HG02981 (cell line): ENCODE measurements around the gene CFD.
"Not testable (repeated sequence)": the region's sequence is repeated elsewhere in the genome, so short reads cannot be mapped to it uniquely, and the experiment has no call there.

Source experiments
- ATAC-seq: cut with Tn5 transposase; IDR thresholded peaks from one replicate; pipeline ENCODE4 v1.9.1; 2021; ENCODE audit warnings: mild to moderate bottlenecking, moderate library complexity; ENCODE audit not compliant: unreplicated experiment

The CFD gene

GRCh38 chr19:858868-859843 is at the start of gene CFD:
Gene CFD, plus strand, starts transcription at chr19:859664. Its CDS starts 26 bp downstream, at chr19:859690.
- ATAC-seq, result no peak

DNA sequence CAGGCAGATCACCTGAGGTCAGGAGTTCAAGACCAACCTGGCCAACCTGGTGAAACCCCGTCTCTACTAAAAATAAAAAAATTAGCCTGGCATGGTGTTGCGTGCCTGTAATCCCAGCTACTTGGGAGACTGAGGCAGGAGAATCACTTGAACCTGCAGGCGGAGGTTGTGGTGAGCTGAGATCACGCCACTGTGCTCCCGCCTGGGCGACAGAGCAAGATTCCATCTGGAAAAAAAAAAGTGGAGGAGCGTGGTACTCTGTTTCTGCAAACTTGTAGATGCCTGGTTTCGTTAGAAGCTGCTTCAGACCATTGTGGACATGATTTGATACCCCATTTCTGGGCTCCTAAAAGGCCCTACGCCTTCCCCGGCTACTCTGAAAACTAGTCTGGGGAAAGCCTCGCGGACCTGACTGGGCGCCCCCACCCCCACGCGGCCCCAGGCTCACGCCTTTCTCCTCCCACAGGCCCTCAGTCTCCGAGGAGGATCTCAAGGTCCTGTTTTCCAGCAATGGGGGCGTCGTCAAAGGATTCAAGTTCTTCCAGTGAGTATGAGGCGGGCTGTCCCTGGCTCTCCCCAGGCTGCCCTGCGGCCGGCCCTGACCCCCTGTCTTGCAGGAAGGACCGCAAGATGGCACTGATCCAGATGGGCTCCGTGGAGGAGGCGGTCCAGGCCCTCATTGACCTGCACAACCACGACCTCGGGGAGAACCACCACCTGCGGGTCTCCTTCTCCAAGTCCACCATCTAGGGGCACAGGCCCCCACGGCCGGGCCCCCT is 49.2 kb upstream of the CFD start:
- no peak for ATAC-seq

DNA sequence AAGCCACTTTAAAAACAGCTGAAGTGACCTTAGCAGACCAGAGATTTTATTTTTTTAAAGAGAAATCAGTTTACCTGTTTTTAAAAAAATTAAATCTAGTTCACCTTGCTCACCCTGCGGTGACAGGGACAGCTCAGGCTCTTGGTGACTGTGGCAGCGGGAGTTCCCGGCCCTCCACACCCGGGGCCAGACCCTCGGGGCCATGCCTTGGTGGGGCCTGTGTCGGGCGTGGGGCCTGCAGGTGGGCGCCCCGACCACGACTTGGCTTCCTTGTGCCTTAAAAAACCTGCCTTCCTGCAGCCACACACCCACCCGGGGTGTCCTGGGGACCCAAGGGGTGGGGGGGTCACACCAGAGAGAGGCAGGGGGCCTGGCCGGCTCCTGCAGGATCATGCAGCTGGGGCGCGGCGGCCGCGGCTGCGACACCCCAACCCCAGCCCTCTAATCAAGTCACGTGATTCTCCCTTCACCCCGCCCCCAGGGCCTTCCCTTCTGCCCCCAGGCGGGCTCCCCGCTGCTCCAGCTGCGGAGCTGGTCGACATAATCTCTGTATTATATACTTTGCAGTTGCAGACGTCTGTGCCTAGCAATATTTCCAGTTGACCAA is 48.5 kb upstream of the CFD start:
- ATAC-seq, result no peak

DNA sequence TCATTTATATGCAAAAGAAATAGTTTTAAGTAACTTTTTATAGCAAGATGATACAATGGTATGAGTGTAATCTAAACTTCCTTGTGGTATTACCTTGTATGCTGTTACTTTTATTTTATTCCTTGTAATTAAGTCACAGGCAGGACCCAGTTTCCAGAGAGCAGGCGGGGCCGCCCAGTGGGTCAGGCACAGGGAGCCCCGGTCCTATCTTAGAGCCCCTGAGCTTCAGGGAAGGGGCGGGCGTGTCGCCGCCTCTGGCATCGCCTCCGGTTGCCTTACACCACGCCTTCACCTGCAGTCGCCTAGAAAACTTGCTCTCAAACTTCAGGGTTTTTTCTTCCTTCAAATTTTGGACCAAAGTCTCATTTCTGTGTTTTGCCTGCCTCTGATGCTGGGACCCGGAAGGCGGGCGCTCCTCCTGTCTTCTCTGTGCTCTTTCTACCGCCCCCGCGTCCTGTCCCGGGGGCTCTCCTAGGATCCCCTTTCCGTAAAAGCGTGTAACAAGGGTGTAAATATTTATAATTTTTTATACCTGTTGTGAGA is 47.9 kb upstream of the CFD start:
- ATAC-seq, result no peak

- ATAC-seq, result no peak
Measured at GRCh38 chr19:812049-812746, 47.3 kb upstream of the CFD start.

DNA sequence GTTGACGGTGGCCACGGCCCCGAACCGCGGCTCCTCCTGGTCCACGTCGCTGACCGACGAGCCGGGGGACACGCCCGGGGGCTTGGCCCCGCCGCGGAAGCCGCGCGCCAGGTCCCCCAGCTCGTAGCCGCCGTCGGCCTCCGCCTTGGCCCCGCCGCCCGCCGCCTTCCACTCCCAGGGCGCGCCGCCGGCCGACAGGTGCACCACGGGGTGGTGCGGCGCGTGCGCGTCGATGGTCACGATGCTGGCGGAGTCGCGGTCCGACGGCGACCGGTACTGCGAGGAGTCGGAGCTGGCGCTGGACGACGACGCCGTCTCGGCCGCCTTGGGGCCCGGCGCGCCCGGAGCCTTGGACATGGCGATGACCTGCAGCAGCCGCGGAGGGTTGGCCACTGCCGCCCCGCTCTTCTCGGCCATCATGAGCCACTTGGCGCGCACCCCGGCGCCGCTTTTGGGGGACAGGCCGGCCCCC is 46.7 kb upstream of the CFD start:
- ATAC-seq, result no peak

DNA sequence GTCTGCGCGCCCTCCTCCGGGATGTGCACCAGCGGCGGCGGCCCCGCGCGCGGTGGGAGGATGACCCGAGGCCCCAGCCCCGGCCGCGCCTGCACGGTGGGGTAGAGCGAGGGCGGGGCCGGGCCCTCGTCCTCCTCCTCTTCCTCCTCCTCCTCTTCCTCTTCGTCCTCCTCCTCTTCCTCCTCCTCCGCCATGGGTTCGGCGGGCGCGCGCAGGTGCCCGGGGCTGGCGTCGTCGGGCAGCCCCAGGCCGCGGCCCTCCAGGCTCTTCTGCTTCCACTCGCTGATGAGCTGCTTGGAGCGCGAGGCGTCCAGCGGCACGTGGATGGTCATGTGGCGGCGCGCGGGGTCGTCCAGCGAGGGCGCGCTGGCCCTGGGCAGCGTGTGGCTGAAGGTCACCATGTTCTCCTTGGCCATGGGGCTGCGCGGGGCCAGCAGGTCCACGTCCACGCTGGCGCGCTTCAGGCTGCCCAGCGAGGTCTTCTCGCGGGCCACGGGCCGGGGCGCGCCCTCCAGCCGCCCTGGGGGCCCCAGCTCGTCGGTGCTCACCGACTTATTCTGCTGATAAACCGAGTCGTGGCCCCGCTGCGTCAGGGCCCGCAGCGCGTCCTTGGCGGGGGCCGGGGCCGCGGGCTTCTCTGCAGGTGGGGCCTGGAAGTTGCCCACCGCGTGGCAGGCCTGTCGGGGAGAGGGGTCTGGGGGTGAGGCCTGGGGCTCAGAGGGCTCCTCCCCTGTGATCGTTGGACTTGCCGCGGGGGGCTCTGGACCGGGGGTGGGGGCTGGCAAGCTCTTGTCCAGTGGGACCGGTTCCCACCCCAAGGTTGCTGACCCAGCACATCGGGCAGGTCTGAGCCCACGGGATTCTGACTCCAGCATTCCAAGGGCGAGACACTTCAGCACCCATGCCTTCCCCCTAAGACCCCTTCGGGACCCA is 46.0 kb upstream of the CFD start:
- ATAC-seq, result no peak

DNA sequence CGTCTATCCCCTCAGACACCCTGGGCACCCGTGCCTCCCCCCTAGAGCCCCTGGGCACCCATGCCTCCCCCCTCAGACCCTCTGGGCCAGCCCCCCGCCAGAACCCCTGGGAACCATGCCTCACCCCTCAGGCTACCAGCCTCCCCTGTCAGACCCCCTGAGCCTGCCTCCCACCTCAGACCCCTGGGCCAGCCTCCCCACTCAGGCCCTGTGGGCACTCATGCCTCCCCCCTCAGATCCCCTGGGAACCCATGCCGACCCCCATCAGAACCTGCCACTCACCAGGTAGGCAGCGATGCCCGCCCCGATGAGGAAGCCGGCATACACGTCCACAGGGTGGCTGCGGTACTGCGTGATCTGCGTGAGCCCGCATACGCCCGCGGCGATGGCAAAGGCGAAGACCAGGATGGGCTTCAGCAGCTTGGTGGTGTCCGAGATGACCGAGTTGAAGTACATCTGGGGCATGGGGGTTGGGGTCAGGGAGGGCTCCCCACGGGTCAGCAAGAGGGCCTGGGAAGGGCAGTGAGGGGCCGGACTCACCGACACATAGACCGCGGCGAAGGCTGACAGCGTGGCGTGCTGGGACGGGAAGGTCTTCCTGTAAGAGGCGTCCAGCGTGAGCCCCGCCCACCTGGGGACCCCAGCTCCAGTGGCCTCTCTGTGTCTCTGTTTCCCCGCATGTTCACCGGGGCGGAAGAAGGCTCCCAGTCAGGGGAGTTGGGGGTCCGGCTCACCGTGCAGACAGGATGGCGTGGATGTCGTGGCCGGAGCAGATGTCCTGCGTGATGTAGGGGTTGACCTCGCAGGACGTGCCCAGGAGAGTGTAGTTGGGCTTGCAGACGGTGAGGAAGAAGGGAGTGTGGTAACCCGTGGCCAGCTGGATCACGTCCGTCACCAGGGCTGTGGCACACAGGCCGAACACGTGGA is 45.0 kb upstream of the CFD start:
- no peak for ATAC-seq

DNA sequence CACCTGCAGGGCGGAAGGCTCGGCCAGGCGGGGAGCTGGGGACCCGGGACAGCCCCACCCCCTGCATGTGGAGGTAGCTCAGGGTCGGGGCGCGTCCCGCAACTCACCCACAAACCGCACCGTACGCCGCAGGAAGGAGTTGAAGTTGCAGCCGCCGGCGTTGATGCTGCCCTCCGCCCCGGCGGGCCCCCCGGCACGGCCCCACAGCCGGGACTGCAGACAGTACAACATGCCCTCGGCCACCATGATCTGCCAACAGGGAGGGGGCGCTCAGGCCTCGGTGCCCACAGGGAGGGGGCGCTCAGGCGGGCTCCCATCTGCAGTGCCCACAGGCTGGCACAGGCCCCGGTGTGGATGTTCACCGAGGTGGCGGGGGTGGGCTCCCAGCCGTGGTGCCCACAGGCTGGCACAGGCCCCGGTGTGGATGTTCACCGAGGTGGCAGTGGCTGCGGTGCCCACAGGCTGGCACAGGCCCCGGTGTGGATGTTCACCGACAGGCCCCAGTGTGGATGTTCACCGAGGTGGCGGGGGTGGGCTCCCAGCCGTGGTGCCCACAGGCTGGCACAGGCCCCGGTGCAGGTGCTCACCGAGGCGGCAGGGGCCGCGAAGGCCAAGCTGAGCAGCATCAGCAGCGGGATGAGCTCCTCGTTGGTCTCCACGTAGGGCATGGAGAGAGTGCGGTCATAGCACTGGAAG is 44.2 kb upstream of the CFD start:
- ATAC-seq, result no peak

GRCh38 chr19:815775-816499 is 43.5 kb upstream of the CFD start:
- ATAC-seq, result no peak

DNA sequence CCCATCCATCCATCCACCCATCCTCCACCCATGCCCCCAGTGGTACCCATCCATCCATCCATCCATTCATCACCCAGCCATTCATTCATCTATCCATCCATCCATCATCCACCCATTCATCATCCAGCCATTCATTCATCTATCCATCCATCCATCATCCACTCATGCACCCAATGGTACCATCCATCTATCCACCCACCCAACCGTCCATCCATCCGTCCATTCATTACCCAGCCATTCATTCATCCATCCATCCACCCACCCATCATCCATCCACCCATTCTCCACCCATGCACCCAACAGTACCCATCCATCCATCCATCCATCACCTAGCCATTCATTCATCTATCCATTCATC is 43.0 kb upstream of the CFD start:
- ATAC-seq, result no peak

DNA sequence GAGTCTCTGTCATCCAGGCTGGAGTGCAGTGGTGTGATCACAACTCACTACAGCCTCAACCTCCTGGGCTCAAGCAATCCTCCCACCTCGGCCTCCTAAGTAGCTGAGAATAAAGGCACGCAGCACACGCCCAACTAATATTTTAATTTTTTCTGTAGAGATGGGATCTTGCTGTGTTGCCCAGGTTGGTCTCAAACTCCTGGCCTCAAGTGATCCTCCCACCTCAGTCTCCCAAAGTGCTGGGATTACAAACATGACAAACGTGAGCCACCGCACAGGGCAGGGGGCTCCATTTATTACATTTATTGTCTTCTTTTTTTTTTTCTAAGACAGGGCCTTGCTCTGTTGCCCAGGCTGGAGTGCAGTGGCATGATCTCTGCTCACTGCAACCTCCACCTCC is 39.3 kb upstream of the CFD start:
- ATAC-seq, result not testable (repeated sequence)

GRCh38 chr19:821231-821824 is 38.1 kb upstream of the CFD start:
- no peak for ATAC-seq

- no peak for ATAC-seq
Measured at GRCh38 chr19:821825-822503, 37.5 kb upstream of the CFD start, which contains the start of gene PLPPR3. Gene PLPPR3, minus strand, starts transcription at chr19:821955. Its CDS starts 396 bp downstream, at chr19:821559.

DNA sequence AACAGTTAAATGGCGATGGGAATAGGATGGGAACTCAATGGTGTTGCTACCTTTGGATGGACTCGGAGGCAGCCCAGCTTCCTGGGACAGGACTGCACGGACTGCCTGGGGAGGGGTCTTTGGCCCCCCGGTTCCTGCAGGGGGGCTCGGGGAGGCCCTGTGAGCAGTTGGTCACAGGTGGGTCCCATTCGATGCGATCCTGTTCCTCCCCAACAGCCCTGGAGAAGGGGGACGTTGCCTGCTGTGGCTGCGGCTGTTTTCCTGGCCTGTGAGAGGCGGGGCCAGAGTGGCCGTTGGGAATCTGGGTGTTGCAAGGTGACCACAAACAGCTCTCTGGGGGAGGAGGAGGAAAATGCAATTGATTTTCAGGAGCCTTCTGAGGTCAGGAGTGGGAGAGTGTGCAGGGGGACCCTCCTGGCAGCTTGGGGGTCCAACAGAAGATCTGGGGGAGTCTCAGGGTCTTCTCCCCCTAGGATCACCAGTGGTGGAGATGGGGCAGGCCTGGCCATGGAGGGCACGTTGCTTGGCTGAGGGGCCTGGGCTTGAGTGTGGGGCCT is 35.8 kb upstream of the CFD start:
- no peak for ATAC-seq

DNA sequence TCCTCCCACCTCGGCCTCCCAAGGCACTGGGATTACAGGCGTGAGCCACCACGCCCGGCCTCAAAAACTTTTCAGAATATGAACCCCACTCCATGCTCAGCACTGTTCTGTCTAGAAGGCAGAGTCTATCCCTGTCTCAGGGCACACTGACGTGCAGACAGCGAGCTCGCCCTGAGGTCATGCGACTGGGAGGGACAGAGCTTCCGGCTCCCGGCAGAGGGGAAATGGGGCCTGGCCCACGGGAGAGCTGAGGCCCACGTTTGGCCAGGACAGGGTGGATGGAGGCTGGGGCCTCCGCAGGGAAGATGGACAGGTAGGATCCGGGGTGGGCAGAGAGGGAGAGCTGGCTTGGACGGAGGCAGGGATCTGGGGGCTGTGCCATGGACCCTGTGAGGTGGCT is 34.6 kb upstream of the CFD start:
- no peak for ATAC-seq
